HEK293 (cell line): Measurements from ENCODE around the gene TMEM126B.
"Not testable (repeated sequence)": the region's sequence is repeated elsewhere in the genome, so short reads cannot be mapped to it uniquely, and the experiment has no call there.

ENCODE experiments used
- ZNF747 ChIP-seq: fragments of 450-650 bp; formaldehyde crosslinking; IDR thresholded peaks from 2 replicates; pipeline ENCODE4 v1.5.1; 2016; ENCODE audit warnings: missing biosample characterization, missing genetic modification characterization
- ZNF76 ChIP-seq: fragments of 450-650 bp; formaldehyde crosslinking; IDR thresholded peaks from 2 replicates; pipeline ENCODE4; 2016; ENCODE audit warnings: low read depth, missing biosample characterization, missing genetic modification characterization, borderline replicate concordance

GRCh38 chr11:85611643-85612042 lies 16.8 kb upstream of the TMEM126B start:
- TF ChIP-seq ZNF76 (tag by site-specific recombination); ZNF747: not testable (repeated sequence)
